Measurements from ENCODE around the gene MAP2K5. TPM values are rescaled to one million over a fixed set of nuclear protein-coding genes. Genes with fewer than 3 reads are reported as not detected.

The MAP2K5 gene
- total and polyA plus RNA-seq, 4 donors, result 3.8 to 6.4 (median 5.6) TPM

DNA sequence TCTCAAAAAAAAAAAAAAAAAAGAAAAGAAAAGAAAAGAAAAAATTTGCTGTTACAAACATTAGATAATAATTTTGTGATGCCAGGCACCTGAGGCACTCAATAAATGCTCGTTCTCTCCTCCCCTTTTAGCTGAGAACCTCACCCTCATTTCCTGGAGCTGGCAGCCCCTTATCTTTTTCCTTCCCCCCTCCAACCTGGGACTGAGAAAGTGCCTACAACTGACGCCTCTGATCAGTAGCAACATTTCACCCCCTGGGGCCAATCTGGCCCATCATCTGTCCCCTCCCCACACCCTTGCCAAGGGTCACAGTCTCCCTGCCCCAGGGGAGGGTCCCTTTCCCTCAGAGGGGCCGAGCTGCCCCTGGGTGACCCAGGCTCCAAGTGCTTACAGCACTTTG is 309.9 kb downstream of the MAP2K5 start:
- H3K27me3 ChIP-seq (ENCODE audit: control insufficient read depth in 4 of 4, insufficient read depth in 4 of 4, low read length in 3 of 4), result no peaks in the 10 kb centered on the region
- no peak overlapping the region for H3K4me3 ChIP-seq (ENCODE audit: low read depth in 1 of 3, low read length in 3 of 3)
- H3K27ac ChIP-seq (ENCODE audit: low read depth in 1 of 2, low read length in 2 of 2), result no peak overlapping the region
- no peak overlapping the region for H3K9ac ChIP-seq (ENCODE audit: low read depth in 1 of 2, low read length in 2 of 2)
- H3K9me3 ChIP-seq (ENCODE audit: control insufficient read depth in 4 of 4, low read length in 3 of 4), result no peaks in the 10 kb centered on the region
- no peak for DNase-seq (ENCODE audit: low spot score)
- TF ChIP-seq, protein P1, sequence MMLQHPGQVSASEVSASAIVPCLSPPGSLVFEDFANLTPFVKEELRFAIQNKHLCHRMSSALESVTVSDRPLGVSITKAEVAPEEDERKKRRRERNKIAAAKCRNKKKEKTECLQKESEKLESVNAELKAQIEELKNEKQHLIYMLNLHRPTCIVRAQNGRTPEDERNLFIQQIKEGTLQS (IDR thresholded peaks at IDR 0.05), result no peak
- TF ChIP-seq JUND (IDR thresholded peaks at IDR 0.05) (no peak), EGR1 (IDR thresholded peaks at IDR 0.05; ENCODE audit: low read depth in 2 of 2) (no peak)
- peaks cover 0 to 2% (median 0%) of the 10 kb centered on the region in 4 donors for H3K4me1 ChIP-seq (ENCODE audit: control insufficient read depth in 4 of 4, insufficient read depth in 4 of 4, low read length in 3 of 4)
- H3K36me3 ChIP-seq (ENCODE audit: control insufficient read depth in 4 of 4, insufficient read depth in 3 of 4, low read depth in 1 of 4, low read length in 3 of 4), result no peaks in the 10 kb centered on the region
- WGBS, result 85% methylated on average over 3 of the region's 3 CpGs

DNA sequence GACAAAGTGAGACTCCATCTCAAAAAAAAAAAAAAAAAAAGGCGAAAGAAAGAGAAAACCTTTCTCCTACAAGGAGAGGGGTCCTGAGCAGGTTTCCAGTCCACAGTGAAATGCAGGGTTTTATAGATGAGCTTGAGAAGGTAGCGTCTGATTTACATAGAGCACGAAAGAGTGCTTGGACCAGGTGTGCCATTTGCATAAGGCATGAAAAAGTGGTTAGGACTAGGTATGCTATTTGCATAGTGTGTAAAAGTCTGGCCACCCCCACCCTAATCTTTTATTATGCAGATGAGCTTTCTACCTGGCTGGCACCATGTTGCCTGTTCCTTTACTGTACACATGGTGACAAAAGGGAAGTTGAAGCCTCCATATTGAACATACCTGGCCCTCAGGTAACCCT is 311.0 kb downstream of the MAP2K5 start:
- TF ChIP-seq TAF1 (conservative IDR thresholded peaks at IDR 0.05) (no peak), HNF4A (conservative IDR thresholded peaks at IDR 0.05) (no peak), SP1 (IDR thresholded peaks at IDR 0.05) (no peak)
- 96% methylated on average over 3 of the region's 3 CpGs for WGBS
- Histone ChIP-seq H3K27ac (ENCODE audit: low read depth in 1 of 2, low read length in 2 of 2) (no peak overlapping the region), H3K4me1 (ENCODE audit: control insufficient read depth in 4 of 4, insufficient read depth in 4 of 4, low read length in 3 of 4) (peaks cover 0 to 2% (median 0%) of the 10 kb centered on the region in 4 donors), H3K9ac (ENCODE audit: low read depth in 1 of 2, low read length in 2 of 2) (no peak overlapping the region), H3K9me3 (ENCODE audit: control insufficient read depth in 4 of 4, low read length in 3 of 4) (no peaks in the 10 kb centered on the region), H3K27me3 (ENCODE audit: control insufficient read depth in 4 of 4, insufficient read depth in 4 of 4, low read length in 3 of 4) (no peaks in the 10 kb centered on the region), H3K36me3 (ENCODE audit: control insufficient read depth in 4 of 4, insufficient read depth in 3 of 4, low read depth in 1 of 4, low read length in 3 of 4) (no peaks in the 10 kb centered on the region), H3K4me3 (ENCODE audit: low read depth in 1 of 3, low read length in 3 of 3) (no peak overlapping the region)
- DNase-seq (ENCODE audit: low spot score), result no peak

DNA sequence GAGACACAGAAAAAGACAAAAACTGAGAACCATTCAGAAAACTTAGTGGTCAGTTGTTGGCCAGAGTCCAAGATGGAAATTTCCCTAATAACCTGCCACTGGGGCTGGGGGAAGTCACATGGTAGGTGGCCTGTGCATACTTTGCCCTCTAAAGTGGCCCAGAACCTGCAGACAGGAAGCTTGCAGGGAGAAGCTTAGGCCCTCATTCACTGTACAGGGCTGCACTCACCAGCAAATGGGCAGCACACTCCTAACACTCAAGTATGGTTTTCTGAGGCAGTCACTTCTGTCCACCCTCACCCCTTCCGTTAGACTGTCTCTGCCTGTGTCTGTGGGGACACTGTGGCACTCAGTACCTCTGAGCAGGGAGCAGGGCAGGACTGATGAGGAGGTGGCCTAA is 311.9 kb downstream of the MAP2K5 start:
- Histone ChIP-seq H3K36me3 (ENCODE audit: control insufficient read depth in 4 of 4, insufficient read depth in 3 of 4, low read depth in 1 of 4, low read length in 3 of 4) (no peaks in the 10 kb centered on the region), H3K4me3 (ENCODE audit: low read depth in 1 of 3, low read length in 3 of 3) (no peak overlapping the region), H3K4me1 (ENCODE audit: control insufficient read depth in 4 of 4, insufficient read depth in 4 of 4, low read length in 3 of 4) (peaks cover 0 to 2% (median 0%) of the 10 kb centered on the region in 4 donors), H3K27ac (ENCODE audit: low read depth in 1 of 2, low read length in 2 of 2) (no peak overlapping the region), H3K9me3 (ENCODE audit: control insufficient read depth in 4 of 4, low read length in 3 of 4) (no peaks in the 10 kb centered on the region), H3K27me3 (ENCODE audit: control insufficient read depth in 4 of 4, insufficient read depth in 4 of 4, low read length in 3 of 4) (no peaks in the 10 kb centered on the region), H3K9ac (ENCODE audit: low read depth in 1 of 2, low read length in 2 of 2) (no peak overlapping the region)
- no peak for DNase-seq (ENCODE audit: low spot score)
- no peak for TF ChIP-seq HNF4A (conservative IDR thresholded peaks at IDR 0.05)
- TF ChIP-seq, protein P2, sequence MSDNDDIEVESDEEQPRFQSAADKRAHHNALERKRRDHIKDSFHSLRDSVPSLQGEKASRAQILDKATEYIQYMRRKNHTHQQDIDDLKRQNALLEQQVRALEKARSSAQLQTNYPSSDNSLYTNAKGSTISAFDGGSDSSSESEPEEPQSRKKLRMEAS (IDR thresholded peaks at IDR 0.05), result no peak
- TF ChIP-seq FOXA2 (IDR thresholded peaks at IDR 0.05), result no peak
- TF ChIP-seq NR2F2 (IDR thresholded peaks at IDR 0.05), result no peak
- TF ChIP-seq FOXA1 (IDR thresholded peaks at IDR 0.05), result no peak
- no peak for TF ChIP-seq SP1 (IDR thresholded peaks at IDR 0.05)
- no peak for TF ChIP-seq JUND (IDR thresholded peaks at IDR 0.05)
- TF ChIP-seq RXRA (IDR thresholded peaks at IDR 0.05), result no peak
- no peak for TF ChIP-seq RAD21 (IDR thresholded peaks at IDR 0.05)
- no peak for TF ChIP-seq GABPA (IDR thresholded peaks at IDR 0.05 in 1 of 2, conservative IDR thresholded peaks at IDR 0.05 in 1 of 2)
- TF ChIP-seq, protein P1 (IDR thresholded peaks at IDR 0.05), result no peak
- TF ChIP-seq HNF4G (IDR thresholded peaks at IDR 0.05), result no peak
- TF ChIP-seq YY1 (IDR thresholded peaks at IDR 0.05), result no peak
- TF ChIP-seq, protein P3, sequence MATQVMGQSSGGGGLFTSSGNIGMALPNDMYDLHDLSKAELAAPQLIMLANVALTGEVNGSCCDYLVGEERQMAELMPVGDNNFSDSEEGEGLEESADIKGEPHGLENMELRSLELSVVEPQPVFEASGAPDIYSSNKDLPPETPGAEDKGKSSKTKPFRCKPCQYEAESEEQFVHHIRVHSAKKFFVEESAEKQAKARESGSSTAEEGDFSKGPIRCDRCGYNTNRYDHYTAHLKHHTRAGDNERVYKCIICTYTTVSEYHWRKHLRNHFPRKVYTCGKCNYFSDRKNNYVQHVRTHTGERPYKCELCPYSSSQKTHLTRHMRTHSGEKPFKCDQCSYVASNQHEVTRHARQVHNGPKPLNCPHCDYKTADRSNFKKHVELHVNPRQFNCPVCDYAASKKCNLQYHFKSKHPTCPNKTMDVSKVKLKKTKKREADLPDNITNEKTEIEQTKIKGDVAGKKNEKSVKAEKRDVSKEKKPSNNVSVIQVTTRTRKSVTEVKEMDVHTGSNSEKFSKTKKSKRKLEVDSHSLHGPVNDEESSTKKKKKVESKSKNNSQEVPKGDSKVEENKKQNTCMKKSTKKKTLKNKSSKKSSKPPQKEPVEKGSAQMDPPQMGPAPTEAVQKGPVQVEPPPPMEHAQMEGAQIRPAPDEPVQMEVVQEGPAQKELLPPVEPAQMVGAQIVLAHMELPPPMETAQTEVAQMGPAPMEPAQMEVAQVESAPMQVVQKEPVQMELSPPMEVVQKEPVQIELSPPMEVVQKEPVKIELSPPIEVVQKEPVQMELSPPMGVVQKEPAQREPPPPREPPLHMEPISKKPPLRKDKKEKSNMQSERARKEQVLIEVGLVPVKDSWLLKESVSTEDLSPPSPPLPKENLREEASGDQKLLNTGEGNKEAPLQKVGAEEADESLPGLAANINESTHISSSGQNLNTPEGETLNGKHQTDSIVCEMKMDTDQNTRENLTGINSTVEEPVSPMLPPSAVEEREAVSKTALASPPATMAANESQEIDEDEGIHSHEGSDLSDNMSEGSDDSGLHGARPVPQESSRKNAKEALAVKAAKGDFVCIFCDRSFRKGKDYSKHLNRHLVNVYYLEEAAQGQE (IDR thresholded peaks at IDR 0.05), result no peak
- WGBS, result 86% methylated on average over 1 of the region's 1 CpG

All from liver (tissue), 9 donors.